GM23338 (cell line): Measurements from ENCODE around the gene SSBP2.

Source experiments
- CREB1 ChIP-seq: fragments of 250-450 bp; sonication (Bioruptor Pico); IDR thresholded peaks from 2 replicates; pipeline ENCODE4 v1.5.0; 2020; ENCODE audit warnings: low read depth, mild to moderate bottlenecking, moderate library complexity
- CTCF ChIP-seq, 2 experiments: fragments of 200-600 bp in 1 of 2; sonication (generic) in 1 of 2; conservative IDR thresholded peaks; 2 replicates each; pipeline versions ENCODE4 v1.5.1 to v1.6.1; 2016 to 2017; ENCODE audit warnings: antibody characterized with exemption in 2 of 2, low read depth in 2 of 2, mild to moderate bottlenecking in 2 of 2, moderate library complexity in 1 of 2
- EZH2 ChIP-seq: fragments of 200-600 bp; sonication (generic); IDR thresholded peaks from one replicate; pipeline ENCODE4 v1.8.0; 2017; ENCODE audit warnings: antibody characterized with exemption, mild to moderate bottlenecking, low read depth; ENCODE audit not compliant: unreplicated experiment
- EZH2phosphoT487 ChIP-seq: fragments of 200-600 bp; sonication (generic); IDR thresholded peaks from one replicate; pipeline ENCODE4 v1.8.1; 2018; ENCODE audit warnings: antibody characterized with exemption; ENCODE audit not compliant: unreplicated experiment
- JUNB ChIP-seq: IDR thresholded peaks from one replicate; pipeline ENCODE4 v1.6.1; 2016; ENCODE audit warnings: antibody characterized with exemption; ENCODE audit not compliant: unreplicated experiment
- NANOG ChIP-seq: IDR thresholded peaks from 2 replicates; pipeline ENCODE4 v1.6.1; 2016; ENCODE audit warnings: antibody characterized with exemption, borderline replicate concordance
- POLR2AphosphoS5 ChIP-seq: IDR thresholded peaks from 2 replicates; pipeline ENCODE4 v1.6.1; 2016; ENCODE audit warnings: antibody characterized with exemption, low read depth
- ZNF114 ChIP-seq: fragments of 250-450 bp; sonication (Bioruptor Pico); IDR thresholded peaks from 2 replicates; pipeline ENCODE4 v1.5.0; 2020; ENCODE audit warnings: mild to moderate bottlenecking, moderate library complexity
- ZNF331 ChIP-seq: fragments of 250-450 bp; sonication (Bioruptor Pico); IDR thresholded peaks from 2 replicates; pipeline ENCODE4 v1.5.0; 2020; ENCODE audit warnings: low read depth, mild to moderate bottlenecking, moderate library complexity
- TF ChIP-seq, protein P1 (sequence below): IDR thresholded peaks from one replicate; pipeline ENCODE4 v1.6.1; 2018; ENCODE audit warnings: antibody characterized with exemption; ENCODE audit not compliant: unreplicated experiment
- TF ChIP-seq, protein P2 (sequence below): IDR thresholded peaks from 2 replicates; pipeline ENCODE4 v1.6.1; 2016; ENCODE audit warnings: antibody characterized with exemption

- TF ChIP-seq CTCF (conservative IDR thresholded peaks at IDR 0.05; ENCODE audit: low read depth in 2 of 2): no peak
- no peak for TF ChIP-seq EZH2phosphoT487
- no peak for TF ChIP-seq POLR2AphosphoS5
- TF ChIP-seq JUNB: no peak
- TF ChIP-seq, protein P1, sequence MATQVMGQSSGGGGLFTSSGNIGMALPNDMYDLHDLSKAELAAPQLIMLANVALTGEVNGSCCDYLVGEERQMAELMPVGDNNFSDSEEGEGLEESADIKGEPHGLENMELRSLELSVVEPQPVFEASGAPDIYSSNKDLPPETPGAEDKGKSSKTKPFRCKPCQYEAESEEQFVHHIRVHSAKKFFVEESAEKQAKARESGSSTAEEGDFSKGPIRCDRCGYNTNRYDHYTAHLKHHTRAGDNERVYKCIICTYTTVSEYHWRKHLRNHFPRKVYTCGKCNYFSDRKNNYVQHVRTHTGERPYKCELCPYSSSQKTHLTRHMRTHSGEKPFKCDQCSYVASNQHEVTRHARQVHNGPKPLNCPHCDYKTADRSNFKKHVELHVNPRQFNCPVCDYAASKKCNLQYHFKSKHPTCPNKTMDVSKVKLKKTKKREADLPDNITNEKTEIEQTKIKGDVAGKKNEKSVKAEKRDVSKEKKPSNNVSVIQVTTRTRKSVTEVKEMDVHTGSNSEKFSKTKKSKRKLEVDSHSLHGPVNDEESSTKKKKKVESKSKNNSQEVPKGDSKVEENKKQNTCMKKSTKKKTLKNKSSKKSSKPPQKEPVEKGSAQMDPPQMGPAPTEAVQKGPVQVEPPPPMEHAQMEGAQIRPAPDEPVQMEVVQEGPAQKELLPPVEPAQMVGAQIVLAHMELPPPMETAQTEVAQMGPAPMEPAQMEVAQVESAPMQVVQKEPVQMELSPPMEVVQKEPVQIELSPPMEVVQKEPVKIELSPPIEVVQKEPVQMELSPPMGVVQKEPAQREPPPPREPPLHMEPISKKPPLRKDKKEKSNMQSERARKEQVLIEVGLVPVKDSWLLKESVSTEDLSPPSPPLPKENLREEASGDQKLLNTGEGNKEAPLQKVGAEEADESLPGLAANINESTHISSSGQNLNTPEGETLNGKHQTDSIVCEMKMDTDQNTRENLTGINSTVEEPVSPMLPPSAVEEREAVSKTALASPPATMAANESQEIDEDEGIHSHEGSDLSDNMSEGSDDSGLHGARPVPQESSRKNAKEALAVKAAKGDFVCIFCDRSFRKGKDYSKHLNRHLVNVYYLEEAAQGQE: no peak
- TF ChIP-seq CREB1: no peak
- no peak for TF ChIP-seq EZH2
- TF ChIP-seq, protein P2, sequence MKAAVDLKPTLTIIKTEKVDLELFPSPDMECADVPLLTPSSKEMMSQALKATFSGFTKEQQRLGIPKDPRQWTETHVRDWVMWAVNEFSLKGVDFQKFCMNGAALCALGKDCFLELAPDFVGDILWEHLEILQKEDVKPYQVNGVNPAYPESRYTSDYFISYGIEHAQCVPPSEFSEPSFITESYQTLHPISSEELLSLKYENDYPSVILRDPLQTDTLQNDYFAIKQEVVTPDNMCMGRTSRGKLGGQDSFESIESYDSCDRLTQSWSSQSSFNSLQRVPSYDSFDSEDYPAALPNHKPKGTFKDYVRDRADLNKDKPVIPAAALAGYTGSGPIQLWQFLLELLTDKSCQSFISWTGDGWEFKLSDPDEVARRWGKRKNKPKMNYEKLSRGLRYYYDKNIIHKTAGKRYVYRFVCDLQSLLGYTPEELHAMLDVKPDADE: no peak
- no peak for TF ChIP-seq NANOG
- TF ChIP-seq ZNF331 (CRISPR knock-in tag): no peak
- TF ChIP-seq ZNF114 (CRISPR knock-in tag): no peak
These were observed 31.9 kb upstream of the SSBP2 start for GRCh38 chr5:81782811-81783210.
